ENCODE measurements around the gene AGO4. TPM values are rescaled to one million over a fixed set of nuclear protein-coding genes. Genes with fewer than 3 reads are reported as not detected.

The AGO4 gene
- total and polyA plus RNA-seq, 4 donors = 1.7 to 14.9 (median 7.3) TPM

DNA sequence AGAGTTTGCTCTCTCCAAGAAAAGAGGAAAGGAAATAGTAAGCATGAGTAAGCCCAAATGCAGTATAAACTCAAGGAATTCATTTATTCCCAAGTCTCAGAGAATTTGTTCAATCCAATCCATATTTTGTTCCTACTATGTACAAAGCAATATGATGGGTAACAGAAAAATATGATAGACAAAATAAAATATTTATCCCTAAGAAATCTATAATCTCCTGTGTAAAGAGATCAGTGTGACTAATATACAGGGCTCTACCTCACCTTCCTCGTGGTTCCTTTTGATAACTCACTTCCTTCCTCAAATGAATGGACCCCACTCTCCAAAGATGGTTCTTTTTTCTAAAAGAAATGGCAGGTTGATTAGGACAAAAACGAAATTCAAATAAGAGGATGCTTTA, 45.7 kb upstream of the AGO4 start:
- Histone ChIP-seq H3K9me3 (ENCODE audit: control insufficient read depth in 4 of 4, low read length in 3 of 4) (no peaks in the 10 kb centered on the region), H3K27me3 (ENCODE audit: control insufficient read depth in 4 of 4, insufficient read depth in 4 of 4, low read length in 3 of 4) (no peaks in the 10 kb centered on the region), H3K4me3 (ENCODE audit: low read depth in 1 of 3, low read length in 3 of 3) (no peak overlapping the region), H3K9ac (ENCODE audit: low read depth in 1 of 2, low read length in 2 of 2) (no peak overlapping the region), H3K4me1 (ENCODE audit: control insufficient read depth in 4 of 4, insufficient read depth in 4 of 4, low read length in 3 of 4) (no peaks in the 10 kb centered on the region), H3K27ac (ENCODE audit: low read depth in 1 of 2, low read length in 2 of 2) (no peak overlapping the region), H3K36me3 (ENCODE audit: control insufficient read depth in 4 of 4, insufficient read depth in 3 of 4, low read depth in 1 of 4, low read length in 3 of 4) (no peaks in the 10 kb centered on the region)
- 72% methylated on average over 2 of the region's 2 CpGs for WGBS
- DNase-seq (ENCODE audit: low spot score) = no peak
- no peak for TF ChIP-seq TAF1 (conservative IDR thresholded peaks at IDR 0.05)

DNA sequence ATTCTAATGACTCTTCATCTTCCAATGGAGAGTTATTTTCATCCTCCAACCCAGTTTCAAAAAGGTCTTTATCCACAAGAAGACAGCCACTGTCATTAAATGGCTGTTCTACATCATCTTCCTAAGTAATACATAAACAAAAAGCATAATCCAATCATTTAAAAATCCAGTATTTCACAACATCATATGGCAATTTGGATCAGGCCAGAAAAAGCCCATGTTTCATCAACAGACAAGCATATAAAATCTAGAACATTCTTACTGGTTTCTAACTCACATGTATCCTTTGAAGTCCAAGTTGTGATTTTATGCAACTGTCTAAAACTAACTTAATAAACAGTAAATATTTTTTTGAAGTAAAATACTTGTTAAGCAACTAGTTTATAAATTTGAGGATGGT, 44.6 kb upstream of the AGO4 start:
- no peak overlapping the region for H3K9ac ChIP-seq (ENCODE audit: low read depth in 1 of 2, low read length in 2 of 2)
- H3K4me1 ChIP-seq (ENCODE audit: control insufficient read depth in 4 of 4, insufficient read depth in 4 of 4, low read length in 3 of 4) = no peaks in the 10 kb centered on the region
- no peak overlapping the region for H3K4me3 ChIP-seq (ENCODE audit: low read depth in 1 of 3, low read length in 3 of 3)
- no peaks in the 10 kb centered on the region for H3K36me3 ChIP-seq (ENCODE audit: control insufficient read depth in 4 of 4, insufficient read depth in 3 of 4, low read depth in 1 of 4, low read length in 3 of 4)
- no peak for DNase-seq (ENCODE audit: low spot score)
- H3K27me3 ChIP-seq (ENCODE audit: control insufficient read depth in 4 of 4, insufficient read depth in 4 of 4, low read length in 3 of 4) = no peaks in the 10 kb centered on the region
- TF ChIP-seq GABPA (IDR thresholded peaks at IDR 0.05 in 1 of 2, conservative IDR thresholded peaks at IDR 0.05 in 1 of 2) (no peak), MAX (IDR thresholded peaks at IDR 0.05) (no peak), TAF1 (conservative IDR thresholded peaks at IDR 0.05) (no peak), EGR1 (IDR thresholded peaks at IDR 0.05; ENCODE audit: low read depth in 2 of 2) (no peak), ATF3 (IDR thresholded peaks at IDR 0.05) (no peak), NR2F2 (IDR thresholded peaks at IDR 0.05) (no peak), FOXA1 (IDR thresholded peaks at IDR 0.05) (no peak)
- TF ChIP-seq, protein P1, sequence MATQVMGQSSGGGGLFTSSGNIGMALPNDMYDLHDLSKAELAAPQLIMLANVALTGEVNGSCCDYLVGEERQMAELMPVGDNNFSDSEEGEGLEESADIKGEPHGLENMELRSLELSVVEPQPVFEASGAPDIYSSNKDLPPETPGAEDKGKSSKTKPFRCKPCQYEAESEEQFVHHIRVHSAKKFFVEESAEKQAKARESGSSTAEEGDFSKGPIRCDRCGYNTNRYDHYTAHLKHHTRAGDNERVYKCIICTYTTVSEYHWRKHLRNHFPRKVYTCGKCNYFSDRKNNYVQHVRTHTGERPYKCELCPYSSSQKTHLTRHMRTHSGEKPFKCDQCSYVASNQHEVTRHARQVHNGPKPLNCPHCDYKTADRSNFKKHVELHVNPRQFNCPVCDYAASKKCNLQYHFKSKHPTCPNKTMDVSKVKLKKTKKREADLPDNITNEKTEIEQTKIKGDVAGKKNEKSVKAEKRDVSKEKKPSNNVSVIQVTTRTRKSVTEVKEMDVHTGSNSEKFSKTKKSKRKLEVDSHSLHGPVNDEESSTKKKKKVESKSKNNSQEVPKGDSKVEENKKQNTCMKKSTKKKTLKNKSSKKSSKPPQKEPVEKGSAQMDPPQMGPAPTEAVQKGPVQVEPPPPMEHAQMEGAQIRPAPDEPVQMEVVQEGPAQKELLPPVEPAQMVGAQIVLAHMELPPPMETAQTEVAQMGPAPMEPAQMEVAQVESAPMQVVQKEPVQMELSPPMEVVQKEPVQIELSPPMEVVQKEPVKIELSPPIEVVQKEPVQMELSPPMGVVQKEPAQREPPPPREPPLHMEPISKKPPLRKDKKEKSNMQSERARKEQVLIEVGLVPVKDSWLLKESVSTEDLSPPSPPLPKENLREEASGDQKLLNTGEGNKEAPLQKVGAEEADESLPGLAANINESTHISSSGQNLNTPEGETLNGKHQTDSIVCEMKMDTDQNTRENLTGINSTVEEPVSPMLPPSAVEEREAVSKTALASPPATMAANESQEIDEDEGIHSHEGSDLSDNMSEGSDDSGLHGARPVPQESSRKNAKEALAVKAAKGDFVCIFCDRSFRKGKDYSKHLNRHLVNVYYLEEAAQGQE (IDR thresholded peaks at IDR 0.05) = no peak
- H3K9me3 ChIP-seq (ENCODE audit: control insufficient read depth in 4 of 4, low read length in 3 of 4) = no peaks in the 10 kb centered on the region
- no peak overlapping the region for H3K27ac ChIP-seq (ENCODE audit: low read depth in 1 of 2, low read length in 2 of 2)

DNA sequence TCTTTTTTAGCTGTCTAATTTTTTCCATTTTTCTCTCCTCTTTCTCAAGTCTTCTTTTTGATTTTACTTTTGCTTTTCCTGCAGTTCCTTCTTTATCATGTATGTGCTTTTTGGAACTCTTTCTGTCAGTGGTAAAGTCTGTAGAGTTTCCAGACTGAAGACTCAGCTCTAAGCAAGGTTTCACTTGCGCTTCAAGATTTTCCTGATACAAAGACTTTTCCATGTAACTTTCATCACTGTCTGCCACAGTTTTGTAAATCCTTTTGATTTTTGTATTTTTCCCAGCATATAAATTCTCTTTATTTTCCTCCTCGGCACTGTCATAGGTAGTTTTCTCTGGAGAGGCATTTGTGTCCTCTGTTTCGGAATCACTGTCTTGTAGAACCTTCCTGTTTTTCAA, 43.5 kb upstream of the AGO4 start:
- no peak for TF ChIP-seq HNF4A (conservative IDR thresholded peaks at IDR 0.05)
- WGBS = 95% methylated on average over 3 of the region's 3 CpGs
- H3K36me3 ChIP-seq (ENCODE audit: control insufficient read depth in 4 of 4, insufficient read depth in 3 of 4, low read depth in 1 of 4, low read length in 3 of 4) = no peaks in the 10 kb centered on the region
- H3K9ac ChIP-seq (ENCODE audit: low read depth in 1 of 2, low read length in 2 of 2) = no peak overlapping the region
- no peak overlapping the region for H3K4me3 ChIP-seq (ENCODE audit: low read depth in 1 of 3, low read length in 3 of 3)
- H3K27ac ChIP-seq (ENCODE audit: low read depth in 1 of 2, low read length in 2 of 2) = no peak overlapping the region
- no peaks in the 10 kb centered on the region for H3K27me3 ChIP-seq (ENCODE audit: control insufficient read depth in 4 of 4, insufficient read depth in 4 of 4, low read length in 3 of 4)
- H3K4me1 ChIP-seq (ENCODE audit: control insufficient read depth in 4 of 4, insufficient read depth in 4 of 4, low read length in 3 of 4) = peaks cover 0 to 6% (median 4%) of the 10 kb centered on the region in 4 donors
- no peak for DNase-seq (ENCODE audit: low spot score)
- H3K9me3 ChIP-seq (ENCODE audit: control insufficient read depth in 4 of 4, low read length in 3 of 4) = no peaks in the 10 kb centered on the region
